ENCODE measurements around the gene EXTL2.
A peak's percentile ranks its signal among the peaks of the same experiment; 100 is the strongest.
"Not testable (repeated sequence)": the region's sequence is repeated elsewhere in the genome, so short reads cannot be mapped to it uniquely, and the experiment has no call there.

EXTL2 gene

DNA sequence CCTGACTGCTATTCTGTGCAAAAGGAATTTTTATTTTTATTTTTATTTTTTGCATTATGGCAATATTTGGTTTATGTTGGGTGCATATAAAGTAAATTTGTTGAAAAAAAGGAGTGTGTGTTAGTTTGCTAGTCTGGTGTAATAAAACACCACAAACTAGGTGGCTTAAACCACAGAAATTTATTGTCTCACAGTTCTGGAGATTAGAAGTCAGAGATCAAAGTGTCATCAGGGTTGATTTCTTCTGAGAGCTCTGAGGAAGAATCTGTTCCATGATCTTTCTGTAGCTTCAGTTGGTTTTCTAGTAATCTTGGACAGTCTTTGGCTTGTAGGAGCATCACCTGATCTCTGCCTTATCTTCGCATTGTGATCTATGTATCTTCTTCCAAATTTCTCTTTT, 7.7 kb upstream of the EXTL2 start:
- no peak for DNase-seq (ENCODE audit: low read depth)

DNA sequence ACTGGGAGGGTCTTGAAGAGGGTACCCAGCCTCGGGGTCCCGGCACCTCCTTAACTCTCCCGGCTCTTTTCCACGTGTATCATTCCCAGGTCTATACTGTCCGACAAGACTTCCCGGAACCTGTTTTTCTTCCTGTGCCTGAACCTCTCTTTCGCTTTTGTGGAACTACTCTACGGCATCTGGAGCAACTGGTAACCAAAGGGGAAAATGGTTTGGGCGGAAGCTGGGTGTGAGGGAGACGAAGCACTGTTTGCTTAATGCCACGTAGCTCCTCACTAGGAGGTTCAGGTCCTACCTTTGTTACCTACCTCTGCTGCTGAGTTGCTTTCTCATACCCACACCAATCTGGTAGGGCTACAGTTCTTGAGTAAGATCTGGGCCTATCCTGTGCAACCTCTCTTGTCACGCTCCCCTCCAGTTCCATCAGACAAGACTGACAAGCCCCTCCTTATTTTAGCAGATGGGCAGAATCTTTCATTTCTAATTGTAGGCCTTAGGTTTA, 1.9 kb upstream of the EXTL2 start:
- peak; percentile 34 for DNase-seq (ENCODE audit: low read depth)

DNA sequence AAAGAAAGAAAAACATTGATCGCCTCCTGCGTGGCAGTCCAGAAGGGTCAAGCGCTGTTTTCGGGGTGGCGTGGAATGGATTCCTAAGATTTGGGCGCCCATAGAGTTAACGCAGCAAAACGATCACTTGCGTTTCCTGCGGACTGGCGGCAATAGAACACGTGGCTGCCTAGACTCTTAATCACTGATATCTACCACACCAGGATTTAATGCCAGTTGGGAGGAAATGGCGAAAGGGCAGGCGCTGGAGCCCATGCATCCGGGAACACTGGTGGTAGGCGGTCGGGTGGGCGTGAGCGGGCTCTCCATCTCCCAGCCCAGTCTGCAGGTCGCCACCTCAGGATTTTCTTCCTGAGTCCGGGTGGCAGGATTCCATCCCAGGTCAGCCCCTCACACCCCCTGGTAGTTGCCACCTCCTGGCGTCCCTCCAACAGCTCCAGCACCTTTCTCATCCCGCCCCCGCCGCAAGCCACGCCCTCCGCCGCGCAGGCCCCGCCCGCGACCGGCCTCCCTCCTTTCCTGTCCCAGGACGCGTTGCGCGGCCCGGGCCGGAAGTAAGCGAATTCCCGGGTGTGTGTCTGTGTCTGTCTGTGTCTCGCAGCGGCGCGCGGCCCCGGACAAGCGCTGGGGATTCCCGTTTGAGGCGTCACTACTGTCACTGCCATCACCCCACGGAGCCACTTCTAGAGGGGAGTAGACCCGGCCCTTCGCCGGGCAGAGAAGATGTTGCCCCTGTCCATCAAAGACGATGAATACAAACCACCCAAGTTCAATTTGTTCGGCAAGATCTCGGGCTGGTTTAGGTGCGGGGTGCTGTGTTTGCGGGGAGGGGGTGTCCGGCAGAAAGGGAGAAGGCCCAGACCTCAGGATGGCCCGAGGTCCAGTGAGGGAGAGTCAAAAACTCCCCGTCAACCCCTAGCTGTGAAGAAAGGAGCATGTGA, 1.2 kb upstream of the EXTL2 start, which contains the start of gene SLC30A7:
Gene SLC30A7, plus strand, starts transcription at position 551 of the 941 bp plus-strand sequence. Its CDS starts 173 bp downstream, at position 724.
- peak; percentile 93 for DNase-seq (ENCODE audit: low read depth)

DNA sequence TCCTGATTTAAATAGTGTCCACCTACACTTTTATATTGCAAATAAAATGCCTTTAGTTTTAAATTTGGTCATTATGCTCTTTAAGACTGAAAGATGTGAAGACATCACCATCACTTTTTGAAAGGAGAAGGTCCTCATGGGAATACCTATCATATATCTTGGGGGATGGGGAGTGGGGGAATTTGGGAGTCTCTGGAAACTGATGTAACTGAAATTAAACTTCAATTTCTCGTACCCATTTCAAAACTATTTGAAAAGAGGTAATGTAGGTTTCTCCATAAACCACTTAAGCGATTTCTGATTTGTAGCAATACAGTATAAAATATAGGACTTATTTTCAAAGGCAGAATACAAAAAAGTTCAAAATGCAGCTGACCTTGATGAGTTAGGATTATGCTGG, 924 bp downstream of the EXTL2 start:
- no peak for DNase-seq (ENCODE audit: low read depth)

DNA sequence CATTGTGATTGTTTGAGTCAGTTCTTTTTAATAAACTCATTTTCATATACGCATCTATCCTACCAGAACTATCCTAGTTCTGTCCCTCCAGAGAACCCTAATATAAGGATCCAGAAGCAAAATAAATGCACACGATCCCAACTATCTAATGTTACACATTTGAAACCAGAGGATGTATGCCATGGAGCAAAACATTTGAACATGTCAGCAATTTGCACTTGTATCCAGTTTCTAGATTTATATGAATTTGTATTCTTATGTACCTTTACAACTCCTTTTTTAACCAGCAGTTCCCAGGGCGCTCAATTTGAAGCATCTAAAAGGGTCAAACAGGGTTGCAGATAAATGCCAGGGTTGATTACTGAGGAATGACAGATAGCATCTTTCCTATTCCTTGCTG, 2.1 kb downstream of the EXTL2 start:
- no peak for DNase-seq (ENCODE audit: low read depth)

DNA sequence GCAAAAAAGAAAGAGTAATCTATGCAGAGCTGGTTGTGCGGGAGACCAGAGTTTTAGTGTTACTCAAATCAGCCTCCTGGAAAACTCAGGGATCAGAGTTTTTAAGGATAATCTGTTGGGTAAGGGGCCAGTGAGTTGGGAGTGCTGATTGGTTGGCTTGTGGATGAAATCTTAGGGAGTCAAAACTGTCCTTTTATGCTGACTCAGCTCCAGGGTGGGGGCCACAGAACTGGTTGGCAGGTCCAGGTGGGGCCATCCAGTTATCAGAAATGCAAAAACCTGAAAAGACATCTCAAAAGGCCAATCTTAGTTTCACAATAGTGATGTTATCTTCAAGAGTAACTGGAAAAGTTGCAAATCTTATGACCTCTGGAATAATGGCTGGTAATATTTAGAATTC, 3.3 kb downstream of the EXTL2 start:
- DNase-seq (ENCODE audit: low read depth): no peak

DNA sequence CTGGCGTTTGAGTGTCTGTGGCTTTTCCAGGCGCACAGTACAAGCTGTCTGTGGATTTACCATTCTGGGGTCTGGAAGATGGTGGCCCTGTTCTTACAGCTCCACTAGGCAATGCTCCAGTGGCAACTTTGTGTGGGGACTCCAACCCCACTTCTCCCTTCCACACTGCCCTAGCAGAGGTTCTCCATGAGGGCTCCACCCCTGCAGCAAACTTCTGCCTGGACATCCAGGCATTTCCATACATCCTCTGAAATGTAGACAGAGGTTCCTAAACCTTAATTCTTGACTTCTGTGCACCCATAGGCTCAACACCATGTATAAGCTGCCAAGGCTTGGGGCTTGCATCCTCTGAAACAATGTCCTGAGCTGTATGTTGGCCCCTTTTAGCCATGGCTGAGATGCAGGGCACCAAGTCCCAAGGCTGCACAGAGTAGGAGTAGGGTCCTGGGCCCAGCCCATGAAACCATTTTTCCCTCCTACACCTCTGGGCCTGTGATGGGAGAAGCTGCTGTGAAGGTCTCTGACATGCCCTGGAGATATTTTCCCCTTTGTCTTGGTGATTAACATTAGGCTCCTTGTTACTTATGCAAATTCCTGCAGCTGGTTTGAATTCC, 4.7 kb downstream of the EXTL2 start:
- DNase-seq (ENCODE audit: low read depth): not testable (repeated sequence)

DNA sequence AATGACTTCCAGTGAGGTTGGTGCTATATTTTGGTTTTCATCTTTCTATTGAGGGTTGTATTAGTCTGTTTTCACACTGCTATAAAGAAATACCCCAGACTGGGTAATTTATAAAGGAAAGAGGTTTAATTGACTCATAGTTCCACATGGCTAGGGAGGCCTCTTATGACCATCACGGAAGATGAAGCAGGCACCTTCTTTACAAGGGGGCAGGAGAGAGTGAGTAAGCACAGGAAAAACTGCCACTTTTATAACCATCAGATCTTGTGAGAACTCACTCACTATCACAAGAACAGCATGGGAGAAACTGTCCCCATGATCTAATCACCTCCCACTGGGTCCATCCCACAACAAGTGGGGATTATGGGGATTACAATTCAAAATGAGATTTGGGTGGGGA, 5.6 kb downstream of the EXTL2 start:
- DNase-seq (ENCODE audit: low read depth): not testable (repeated sequence)

DNA sequence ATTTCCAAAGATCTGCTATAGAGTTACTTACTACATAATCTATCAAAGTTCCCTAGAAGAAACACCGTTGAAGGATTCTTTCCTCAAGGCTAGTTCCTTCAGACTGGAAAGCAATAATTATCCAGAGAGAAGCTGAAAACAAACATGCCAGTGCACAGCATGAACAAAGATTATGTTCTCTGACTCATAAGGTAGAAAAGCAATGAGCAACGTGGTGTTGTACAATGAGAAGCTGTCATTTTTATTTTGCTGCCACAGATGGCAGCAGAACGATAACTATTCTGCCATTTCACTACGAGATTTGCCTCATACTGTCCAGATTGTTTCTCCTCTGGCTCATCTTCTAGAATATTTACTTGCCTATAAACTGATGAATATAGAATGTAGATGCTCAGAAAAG, 10.7 kb downstream of the EXTL2 start:
- no peak for DNase-seq (ENCODE audit: low read depth)

DNA sequence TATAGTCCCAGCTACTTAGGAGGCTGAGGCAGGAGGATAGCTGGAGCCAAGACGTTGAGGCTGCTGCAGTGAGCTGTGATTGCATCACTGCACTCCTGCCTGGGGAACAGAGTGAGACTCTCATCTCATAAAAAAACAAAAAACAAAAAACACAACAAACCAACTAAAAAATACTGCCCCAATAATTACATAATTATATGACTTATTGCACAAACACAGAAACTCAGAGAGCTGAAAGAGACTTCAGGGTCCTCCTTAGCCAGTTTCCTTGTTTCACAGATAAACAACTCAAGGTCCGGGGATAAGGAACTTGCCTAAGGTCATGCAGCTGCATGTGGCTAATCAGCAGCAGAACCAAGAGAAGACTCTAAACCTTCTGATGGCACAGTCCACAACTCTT, 11.9 kb downstream of the EXTL2 start:
- no peak for DNase-seq (ENCODE audit: low read depth)

DNA sequence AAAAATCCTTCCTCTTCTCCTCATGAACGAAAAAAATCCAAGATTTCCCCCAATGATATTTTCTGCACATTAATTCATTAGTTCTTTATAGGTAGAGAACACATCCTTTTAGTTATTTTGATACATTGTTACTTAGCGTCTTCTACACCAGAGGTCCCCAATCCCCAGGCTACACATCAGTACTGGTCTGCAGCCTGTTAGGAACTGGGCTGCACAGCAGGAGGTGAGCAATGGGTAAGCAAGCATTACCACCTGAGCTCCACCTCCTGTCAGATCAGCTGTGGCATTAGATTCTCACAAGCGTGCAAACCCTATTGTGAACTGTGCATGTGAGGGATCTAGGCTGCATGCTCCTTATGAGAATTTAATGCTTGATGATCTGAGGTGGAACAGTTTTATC, 13.0 kb downstream of the EXTL2 start:
- no peak for DNase-seq (ENCODE audit: low read depth)

DNA sequence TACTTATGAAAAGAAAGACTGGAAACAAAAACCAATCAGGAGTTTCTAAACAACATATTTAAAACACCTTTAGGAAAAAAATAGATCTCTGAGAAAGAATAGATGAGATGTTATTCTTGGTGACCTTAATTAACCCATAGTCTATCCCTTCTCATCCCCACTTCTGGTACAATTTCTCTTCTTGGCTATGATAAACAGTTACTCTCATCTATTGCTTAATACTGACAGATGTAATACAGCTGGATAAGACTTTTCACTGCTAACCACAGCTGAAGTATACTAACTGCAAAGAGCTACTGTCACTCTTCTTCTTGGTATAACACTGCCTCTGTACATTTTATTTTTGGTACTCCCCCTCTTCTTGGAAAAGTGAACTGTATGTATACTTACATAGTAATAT, 15.2 kb downstream of the EXTL2 start:
- no peak for DNase-seq (ENCODE audit: low read depth)

DNA sequence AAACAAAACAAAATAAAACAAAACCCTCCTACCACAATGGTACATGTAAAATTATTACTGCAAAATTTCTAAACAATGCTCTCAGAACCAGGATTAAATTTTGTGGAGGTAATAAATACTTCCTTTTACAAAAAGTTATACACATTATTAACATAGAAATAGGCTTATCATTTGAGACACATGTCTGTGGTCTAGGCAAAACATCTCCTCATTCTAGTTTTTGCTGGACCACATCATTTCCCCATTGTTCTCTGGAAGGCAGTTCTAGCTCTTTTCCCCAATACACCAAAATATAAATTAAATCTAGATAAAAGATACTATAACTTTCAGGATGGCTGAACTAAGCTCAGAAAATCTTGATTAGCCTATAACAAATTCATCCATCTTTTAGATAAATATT, 18.4 kb downstream of the EXTL2 start:
- DNase-seq (ENCODE audit: low read depth): no peak

DNA sequence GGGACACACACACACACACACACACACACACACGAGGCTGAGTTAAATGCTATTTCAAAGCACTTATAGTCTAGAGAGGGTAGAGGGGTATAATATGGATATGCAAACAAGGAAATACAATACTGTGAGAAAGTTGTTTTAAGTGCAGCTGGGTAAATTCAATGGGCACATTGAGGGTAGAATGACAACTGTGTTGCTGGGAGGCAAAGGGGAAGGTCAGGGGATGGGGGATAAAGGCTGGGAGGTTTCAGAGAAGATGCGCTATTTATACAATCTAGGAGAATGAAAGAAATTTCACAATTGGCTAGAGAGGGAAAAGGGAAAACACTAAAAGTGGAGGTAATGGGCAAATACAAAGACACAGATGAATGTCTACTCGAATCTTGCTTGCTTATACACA, 19.4 kb downstream of the EXTL2 start:
- DNase-seq (ENCODE audit: low read depth): no peak

DNA sequence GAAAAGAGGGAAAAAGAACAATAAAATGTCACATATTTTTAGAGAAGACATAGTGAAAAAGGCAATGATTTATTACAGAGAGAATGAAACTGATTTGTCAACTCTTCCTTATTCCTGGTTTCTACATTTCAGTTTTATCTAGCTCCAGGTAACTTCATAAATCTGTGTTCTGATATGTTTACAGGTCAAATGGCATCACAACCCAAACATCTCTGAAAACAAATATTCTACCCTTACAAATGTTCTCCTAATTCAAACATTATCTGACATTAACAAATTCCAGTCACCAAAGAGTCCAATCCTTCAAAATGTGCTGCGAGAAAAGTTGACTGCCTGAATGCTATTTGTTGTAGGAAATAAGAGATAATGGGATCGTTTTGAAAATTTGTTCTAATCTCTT, 20.2 kb downstream of the EXTL2 start:
- no peak for DNase-seq (ENCODE audit: low read depth)

DNA sequence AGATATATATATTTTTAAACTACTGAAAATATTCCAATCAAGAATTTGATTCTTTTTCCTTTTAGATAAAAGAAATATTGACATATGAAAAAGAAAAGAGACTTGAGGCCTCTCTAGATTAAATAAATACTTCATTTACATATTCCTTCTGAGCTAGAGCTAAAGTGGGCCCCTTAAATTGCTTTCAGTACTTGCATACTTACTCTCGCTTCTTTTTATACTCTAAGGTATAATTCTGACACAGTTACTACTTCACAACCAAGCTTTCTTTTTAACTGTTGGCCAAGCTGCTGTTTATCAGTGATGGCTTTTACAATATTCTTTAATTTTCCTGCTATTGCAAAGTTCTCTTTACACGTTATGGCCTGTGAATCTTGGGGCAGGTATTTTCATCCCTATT, 24.6 kb downstream of the EXTL2 start:
- DNase-seq (ENCODE audit: low read depth): no peak

DNA sequence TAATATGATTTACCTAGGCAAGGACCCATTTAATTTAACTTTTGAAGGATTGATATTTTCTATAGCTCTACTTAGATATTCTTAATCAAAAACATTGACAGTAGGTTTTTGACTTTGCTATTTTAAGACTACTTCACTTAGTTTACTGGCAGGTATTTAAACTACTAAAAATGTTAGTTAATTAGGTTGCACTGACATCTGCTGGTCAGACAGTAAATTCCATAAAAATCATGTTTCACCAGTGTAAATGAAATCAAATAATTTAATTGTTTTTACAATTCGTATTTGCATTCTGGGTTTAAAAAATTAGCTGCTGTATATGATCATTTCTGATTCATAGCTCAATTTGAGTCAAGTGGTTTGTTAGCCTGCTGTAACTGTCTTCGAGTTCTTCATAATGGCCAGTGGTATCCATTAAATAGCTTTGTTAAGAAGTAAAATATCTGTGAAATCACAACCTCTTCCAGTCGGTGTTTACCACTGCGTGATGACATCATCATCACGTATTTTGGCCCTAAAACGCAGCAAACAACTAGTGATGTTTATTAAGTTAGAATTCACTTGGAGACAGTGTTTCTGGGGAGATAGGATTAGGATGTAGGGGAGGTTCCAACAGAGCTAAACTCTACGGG, 26.2 kb downstream of the EXTL2 start:
- DNase-seq (ENCODE audit: low read depth): no peak

DNA sequence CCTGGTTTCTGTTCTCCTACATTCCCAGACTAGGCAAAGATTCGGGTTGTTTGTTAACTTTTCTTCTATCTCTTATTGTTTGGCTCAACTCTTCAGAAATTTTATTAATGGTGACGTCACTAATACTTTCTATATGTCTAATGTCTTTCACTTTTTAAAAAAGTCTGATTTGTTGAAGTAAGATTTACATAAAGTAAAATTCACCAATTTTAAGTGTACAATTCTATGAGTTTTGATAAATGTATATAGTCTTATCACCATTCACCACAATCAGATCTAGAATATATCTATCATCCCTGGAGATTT, 27.8 kb downstream of the EXTL2 start:
- no peak for DNase-seq (ENCODE audit: low read depth)

DNA sequence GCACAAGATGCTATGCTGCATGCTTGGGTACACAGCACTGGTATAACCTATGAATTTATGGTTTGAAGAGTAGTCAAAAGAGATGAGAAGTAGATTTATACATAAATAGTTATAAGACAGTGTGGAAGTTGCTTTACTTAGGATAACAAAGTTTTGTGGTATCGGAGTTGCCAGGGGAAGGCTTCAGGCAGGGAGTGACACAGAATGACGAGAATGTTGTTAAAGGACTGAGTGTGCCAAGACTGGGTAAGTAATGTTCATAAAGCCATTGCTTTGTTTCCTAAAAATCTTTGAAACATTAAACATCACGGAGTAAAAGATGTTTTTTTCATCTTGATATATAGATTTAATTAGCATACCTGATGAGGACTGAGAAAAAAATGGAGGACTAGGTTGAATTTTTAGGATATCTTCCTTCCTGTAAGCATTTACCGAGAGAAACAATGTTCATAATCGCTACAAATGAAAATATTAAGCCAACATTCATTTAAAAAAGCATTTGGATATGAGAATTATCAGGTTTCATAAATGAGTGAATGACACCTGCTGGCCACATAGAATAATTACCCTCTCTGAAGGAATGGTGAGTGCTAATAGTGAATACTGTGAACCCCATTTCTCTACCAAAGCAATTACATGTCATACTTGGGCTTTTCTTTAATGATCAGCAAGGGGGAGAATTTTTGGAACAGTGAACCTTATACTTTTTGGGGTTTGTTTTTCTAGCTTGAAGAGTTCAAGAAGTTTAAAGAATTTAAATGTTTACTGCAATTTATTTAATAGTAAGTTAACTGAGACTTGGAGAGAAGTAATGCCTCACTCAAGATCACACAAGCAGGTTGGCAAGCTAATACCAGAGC, 28.4 kb downstream of the EXTL2 start:
- DNase-seq (ENCODE audit: low read depth): no peak

DNA sequence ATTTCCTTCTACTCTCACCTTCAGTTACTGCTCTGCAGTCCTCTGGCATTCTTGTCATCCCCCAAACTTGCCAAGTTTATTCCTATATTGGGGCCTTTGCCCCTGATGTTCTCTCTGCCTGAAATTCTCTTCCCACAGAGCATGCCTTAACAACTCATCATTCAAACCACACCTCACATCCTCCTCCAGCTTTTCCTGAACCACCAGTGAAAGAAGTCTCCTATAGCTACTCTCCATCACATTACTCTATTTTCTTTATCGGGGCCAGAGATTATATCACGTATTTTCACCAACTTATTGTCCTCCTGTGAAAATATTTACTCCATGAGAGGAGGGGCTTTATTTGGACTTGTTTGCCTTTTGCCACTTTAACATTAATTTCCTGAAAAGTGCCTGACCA, 32.1 kb downstream of the EXTL2 start:
- DNase-seq (ENCODE audit: low read depth): no peak

DNA sequence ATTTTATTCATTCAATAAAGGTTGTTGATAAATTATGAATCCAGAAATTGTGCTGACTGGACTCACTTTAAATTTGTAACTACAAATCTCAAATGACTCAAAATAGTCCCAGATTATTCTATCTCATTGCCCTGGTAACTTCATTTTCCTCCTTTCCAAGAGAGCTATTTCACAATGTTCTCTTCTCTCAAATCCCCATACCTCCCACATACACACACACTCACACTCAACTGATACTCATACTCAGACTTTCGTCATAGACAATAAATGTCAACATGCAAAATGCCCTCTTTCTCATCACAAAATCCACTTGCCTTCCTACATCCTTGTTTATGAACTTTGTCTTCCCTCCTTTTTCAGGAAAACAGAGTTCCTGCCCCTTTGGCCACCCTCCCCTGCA, 33.3 kb downstream of the EXTL2 start:
- no peak for DNase-seq (ENCODE audit: low read depth)

DNA sequence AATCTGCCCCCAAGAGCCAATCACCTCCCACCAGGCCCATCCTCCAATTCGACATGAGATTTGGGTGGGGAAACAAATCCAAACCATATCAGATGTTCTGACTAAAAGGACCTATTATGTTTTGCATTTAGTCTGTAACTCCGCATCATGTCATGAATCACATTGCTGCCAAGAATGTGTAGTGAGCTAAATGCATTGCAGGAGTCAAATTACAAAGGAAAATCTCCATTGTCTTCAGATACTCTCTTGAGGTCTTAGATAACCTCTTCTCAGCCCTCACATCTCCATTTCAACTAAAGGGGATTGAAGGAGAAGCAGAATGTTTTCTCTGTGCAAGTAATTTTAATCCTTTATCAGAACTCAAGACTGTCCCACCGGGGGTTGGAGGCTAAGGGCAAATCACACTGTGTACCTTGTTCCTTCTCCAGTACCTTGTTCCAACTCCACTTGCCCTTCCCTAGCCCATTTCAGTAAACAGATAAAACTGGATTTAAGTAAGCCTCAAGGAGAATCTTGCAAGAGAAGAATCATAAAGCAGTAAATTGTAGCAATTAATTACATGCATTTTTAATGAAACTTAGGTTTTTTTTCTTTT, 34.1 kb downstream of the EXTL2 start:
- DNase-seq (ENCODE audit: low read depth): no peak
